ENCODE results near the gene ACVRL1. TPM values are rescaled to one million over a fixed set of nuclear protein-coding genes. Genes with fewer than 3 reads are reported as not detected.

The ACVRL1 gene
- total RNA-seq, 4 donors from 2014 or later, result 81.4 to 271 (median 124) TPM

DNA sequence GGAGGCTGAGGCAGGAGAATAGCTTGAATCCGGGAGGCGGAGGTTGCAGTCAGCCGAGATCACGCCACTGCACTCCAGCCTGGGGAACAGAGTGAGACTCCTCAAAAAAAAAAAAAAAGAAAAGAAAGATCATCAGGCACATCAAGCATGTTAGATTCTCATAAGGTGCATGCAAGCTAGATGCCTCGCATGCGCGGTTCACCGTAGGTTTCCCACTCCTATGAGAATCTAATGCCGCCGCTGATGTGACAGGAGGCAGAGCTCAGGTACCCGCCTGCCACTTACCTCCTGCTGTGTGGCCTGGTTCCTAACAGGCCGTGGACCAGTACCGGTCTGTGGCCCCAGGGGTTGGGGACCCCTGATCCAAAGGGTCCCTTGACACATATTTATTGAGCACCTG lies 51.2 kb downstream of the ACVRL1 start:
- no peak for TF ChIP-seq CTCF (IDR thresholded peaks at IDR 0.05; ENCODE audit: low read depth)

DNA sequence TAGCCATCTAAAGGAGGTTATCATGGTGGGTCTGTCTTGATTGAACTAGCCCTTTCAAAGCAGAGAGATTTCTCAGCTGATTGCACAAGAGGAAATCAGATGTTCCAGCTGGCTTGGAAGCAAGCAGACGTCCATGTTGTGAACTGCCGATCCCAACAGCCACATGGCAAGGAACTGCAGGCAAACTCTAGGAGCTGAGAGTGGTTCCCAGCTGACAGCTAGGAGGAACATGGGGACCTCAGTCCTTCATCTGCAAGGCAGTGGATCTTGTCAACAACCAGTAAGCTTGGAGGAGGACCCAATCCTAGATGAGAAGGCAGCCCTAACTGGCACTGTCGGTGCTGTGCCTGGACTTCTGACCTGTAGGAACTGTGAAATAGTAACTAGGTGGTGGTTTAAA lies 51.9 kb downstream of the ACVRL1 start:
- TF ChIP-seq CTCF (IDR thresholded peaks at IDR 0.05; ENCODE audit: low read depth), result no peak

GRCh38 chr12:51959921-51960320 lies 52.6 kb downstream of the ACVRL1 start:
- TF ChIP-seq CTCF (IDR thresholded peaks at IDR 0.05; ENCODE audit: low read depth), result no peak

GRCh38 chr12:51960488-51960887 lies 53.2 kb downstream of the ACVRL1 start:
- no peak for TF ChIP-seq CTCF (IDR thresholded peaks at IDR 0.05; ENCODE audit: low read depth)

GRCh38 chr12:51960890-51961289 lies 53.6 kb downstream of the ACVRL1 start:
- no peak for TF ChIP-seq CTCF (IDR thresholded peaks at IDR 0.05; ENCODE audit: low read depth)

GRCh38 chr12:51961834-51962233 lies 54.5 kb downstream of the ACVRL1 start:
- TF ChIP-seq CTCF (IDR thresholded peaks at IDR 0.05; ENCODE audit: low read depth), result no peak

- no peak for TF ChIP-seq CTCF (IDR thresholded peaks at IDR 0.05; ENCODE audit: low read depth)
Observed at GRCh38 chr12:51962737-51963136, 55.4 kb downstream of the ACVRL1 start.

All from subcutaneous adipose tissue (tissue), 4 donors.